Measurements from ENCODE around the gene SOX10.
"Not testable (repeated sequence)": the region's sequence is repeated elsewhere in the genome, so short reads cannot be mapped to it uniquely, and the experiment has no call there.

Gene SOX10

GRCh38 chr22:37965940-37966664, 18.3 kb downstream of the SOX10 start:
- no peak for DNase-seq (ENCODE audit: low read depth in 2 of 3, low spot score in 2 of 3)

DNA sequence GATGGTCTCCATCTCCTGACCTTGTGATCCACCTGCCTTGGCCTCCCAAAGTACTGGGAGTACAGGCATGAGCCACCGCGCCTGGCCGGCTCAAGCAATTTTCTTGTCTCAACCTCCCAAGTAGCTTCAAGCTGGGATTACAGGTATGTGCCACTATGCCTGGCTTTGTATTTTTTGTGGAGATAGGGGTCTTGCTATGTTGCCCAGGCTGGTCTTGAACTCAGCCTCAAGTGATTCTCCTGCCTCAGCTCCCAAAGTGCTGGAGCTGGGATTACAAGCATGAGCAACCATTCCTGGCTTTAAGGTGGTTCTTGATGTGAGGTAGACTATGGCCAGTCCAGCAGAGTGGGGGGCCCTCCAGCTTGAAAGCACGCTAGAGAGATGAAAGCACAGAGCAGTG, 23.3 kb downstream of the SOX10 start:
- DNase-seq (ENCODE audit: low read depth in 2 of 3, low spot score in 2 of 3), result no peak

- no peak for DNase-seq (ENCODE audit: low read depth in 2 of 3, low spot score in 2 of 3)
Observed at GRCh38 chr22:37959231-37959825, 25.0 kb downstream of the SOX10 start.

DNA sequence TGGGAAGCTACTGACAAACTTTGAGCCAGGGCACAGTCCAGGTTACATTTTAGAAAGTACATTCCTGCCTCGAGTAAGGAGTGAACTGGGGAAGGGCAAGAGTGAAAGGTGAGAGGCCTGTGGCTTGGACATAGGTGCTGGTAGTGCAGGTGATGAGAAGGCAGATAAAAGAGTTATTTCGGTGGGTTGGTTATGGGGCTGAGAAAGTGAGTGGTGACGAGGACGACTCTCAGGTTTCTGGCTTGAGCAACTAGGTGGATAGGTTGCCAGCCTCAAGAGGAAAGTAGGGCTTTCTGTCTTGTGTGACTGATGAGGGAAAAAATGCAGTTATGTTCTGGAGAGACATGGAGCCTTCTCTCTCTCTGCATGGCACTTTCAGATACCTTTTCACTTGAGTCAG, 27.1 kb downstream of the SOX10 start:
- DNase-seq (ENCODE audit: low read depth in 2 of 3, low spot score in 2 of 3), result no peak

DNA sequence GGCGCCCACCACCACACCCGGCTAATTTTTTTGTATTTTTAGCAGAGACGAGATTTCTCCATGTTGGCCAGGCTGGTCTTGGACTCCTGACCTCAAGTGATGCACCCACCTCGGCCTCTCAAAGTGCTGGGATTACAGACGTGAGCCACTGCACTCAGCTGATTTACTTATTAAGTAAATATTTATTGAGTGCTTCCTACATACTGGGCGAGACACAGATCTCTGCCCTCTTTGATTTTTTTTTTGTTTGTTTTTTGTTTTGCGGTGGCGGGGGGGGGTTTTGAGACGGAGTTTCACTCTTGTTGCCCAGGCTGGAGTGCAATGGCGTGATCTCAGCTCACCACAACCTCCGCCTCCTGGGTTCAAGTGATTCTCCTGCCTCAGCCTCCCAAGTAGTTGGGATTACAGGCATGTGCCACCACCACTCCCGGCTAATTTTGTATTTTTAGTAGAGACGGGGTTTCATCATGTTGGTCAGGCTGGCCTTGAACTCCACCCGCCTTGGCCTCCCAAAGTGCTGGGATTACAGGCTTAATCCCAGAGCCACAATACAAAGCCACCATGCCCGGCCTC, 28.4 kb downstream of the SOX10 start:
- not testable (repeated sequence) for DNase-seq (ENCODE audit: low read depth in 2 of 3, low spot score in 2 of 3)

GRCh38 chr22:37954686-37955085, 29.7 kb downstream of the SOX10 start:
- DNase-seq (ENCODE audit: low read depth in 2 of 3, low spot score in 2 of 3), result no peak

- peak; percentile 84 to 96 (median 88) for DNase-seq (ENCODE audit: low read depth in 2 of 3, low spot score in 2 of 3)
Observed at GRCh38 chr22:37953437-37954179, 30.7 kb downstream of the SOX10 start, which contains the start of the genes C22orf23 and POLR2F. C22orf23 (minus strand) TSS chr22:37953601; CDS start chr22:37953149, 452 bp downstream. POLR2F (plus strand) TSS chr22:37953699; CDS start chr22:37953788, 89 bp downstream.

DNA sequence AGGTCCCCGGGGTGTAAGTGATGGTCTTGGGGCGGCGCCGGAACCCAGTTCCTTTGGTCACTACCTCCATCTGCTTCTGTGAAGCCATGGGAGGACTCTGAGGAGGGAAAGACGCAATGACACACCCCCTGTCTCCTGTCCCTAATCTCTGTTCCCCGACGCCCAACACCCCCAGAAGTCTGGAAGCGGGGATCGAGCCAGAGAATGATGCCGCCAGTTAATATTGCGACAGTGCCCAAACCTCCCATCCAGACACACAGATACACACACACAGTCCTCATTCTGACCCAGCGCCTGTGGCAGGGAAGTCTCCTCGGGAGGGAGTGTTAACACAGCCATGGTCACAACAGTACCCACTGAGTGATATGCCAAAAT, 31.3 kb downstream of the SOX10 start:
- DNase-seq (ENCODE audit: low read depth in 2 of 3, low spot score in 2 of 3), result no peak

DNA sequence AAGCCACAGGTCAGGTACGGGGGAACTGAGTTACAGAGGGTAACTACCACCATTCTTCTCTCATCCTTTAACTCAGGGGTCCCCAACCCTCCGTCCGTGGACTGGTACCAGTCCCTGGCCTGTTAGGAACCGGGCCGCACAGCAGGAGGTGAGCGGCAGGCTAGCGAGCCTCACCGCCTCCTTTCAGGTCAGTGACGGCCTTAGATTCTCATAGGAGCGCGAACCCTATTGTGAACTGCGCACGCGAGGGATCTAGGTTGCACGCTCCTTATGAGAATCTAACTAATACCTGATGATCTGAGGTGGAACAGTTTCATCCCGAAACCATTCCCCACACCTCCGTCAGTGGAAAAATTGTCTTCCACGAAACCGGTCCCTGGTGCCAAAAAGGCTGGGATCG, 31.7 kb downstream of the SOX10 start:
- DNase-seq (ENCODE audit: low read depth in 2 of 3, low spot score in 2 of 3), result not testable (repeated sequence)

DNA sequence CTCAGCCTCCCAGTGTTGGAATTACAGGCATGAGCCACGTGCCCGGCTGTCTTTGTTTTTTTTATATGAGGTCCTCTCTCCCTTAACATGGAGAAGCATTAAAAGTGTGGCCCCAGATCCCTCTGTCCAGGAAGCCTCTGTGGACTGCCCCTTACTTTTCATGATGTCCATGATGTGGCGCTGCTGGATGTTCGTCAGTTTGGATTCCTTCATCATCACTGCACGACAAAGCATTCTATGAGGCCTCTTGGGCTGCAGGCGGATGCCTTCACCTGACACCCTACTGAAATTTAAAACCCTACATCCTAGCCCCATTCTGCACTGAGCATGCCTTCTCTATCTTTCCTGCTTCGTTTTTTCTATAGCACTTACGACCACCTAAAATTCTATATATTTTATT, 33.0 kb downstream of the SOX10 start:
- no peak for DNase-seq (ENCODE audit: low read depth in 2 of 3, low spot score in 2 of 3)

DNA sequence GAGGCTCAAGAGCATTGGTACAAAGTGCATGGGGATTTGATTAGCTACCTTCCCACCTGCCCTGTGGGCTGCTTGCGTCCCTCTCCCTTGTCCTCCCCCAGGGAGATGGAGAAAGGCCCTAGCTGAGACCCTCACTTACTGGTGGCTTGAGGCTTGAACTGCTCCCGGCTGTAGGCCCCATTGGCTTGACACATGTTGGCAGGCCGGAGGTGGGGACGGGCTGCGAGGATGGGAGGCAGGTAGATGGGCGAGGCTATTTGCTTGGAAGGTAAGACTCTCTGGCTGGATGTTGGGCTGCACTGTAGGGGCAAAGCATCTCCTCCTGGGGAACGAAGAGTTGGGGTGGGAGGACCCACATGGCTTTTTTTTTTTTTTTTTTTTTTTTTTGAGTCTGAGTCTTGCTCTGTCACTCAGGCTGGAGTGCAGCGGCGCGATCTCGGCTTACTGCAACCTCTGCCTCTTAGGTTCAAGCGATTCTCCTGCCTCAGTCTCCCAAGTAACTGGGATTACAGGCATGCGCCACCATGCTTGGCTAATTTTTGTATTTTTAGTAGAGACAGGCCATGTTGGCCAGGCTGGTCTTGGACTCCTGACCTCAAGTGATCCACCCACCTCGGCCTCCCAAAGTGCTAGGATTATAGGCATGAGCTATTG, 37.1 kb downstream of the SOX10 start:
- not testable (repeated sequence) for DNase-seq (ENCODE audit: low read depth in 2 of 3, low spot score in 2 of 3)

DNA sequence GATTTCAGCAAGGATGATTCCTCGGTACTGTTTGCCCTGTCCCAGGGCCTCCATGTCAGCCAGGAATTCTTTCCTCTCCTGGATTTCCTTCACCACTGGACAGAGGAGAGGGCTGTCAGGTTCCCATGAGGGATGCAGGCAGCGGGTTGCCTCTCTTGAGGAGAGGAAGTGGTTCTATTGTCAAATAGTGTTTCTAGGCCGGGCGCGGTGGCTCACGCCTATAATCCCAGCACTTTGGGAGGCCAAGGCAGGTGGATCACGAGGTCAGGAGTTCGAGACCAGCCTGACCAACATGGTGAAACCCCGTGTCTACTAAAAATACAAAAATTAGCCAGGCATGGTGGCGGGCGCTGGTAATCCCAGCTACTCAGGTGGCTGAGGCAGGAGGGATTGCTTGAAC, 39.9 kb downstream of the SOX10 start:
- not testable (repeated sequence) for DNase-seq (ENCODE audit: low read depth in 2 of 3, low spot score in 2 of 3)

GRCh38 chr22:37943825-37944198, 40.5 kb downstream of the SOX10 start:
- no peak for DNase-seq (ENCODE audit: low read depth in 2 of 3, low spot score in 2 of 3)

DNA sequence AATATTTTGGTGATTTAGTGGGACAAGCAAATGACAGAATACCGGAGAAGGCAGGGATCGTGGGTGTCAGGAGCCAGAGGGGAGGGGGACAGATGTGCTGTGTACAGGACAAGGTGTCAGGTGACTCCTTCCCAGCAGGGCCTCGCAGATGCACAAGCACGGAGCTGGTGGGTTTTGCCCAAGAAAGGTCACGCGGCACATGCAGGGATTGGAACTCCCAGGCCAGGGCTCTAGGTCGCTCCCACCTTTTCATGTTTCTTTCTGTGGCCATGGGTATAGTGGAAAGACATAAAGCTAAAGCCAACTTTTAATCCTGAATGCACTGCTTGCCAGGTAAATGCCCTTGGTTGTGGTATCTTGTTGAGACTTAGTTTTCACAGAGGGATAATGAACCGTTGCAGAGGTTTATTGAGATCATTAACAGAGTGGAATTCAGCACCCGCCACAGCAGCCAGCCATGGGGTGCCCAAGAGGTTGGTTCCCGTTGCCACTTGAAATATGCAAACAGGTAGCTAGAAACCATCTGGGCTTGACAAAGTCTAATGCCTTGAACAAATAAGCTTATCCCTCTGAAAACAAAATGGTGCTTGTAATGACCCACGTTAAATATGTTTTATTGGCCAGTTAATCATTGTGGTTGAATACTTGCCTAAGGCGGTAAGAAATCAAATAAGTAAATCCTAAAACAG, 41.1 kb downstream of the SOX10 start:
- no peak for DNase-seq (ENCODE audit: low read depth in 2 of 3, low spot score in 2 of 3)

DNA sequence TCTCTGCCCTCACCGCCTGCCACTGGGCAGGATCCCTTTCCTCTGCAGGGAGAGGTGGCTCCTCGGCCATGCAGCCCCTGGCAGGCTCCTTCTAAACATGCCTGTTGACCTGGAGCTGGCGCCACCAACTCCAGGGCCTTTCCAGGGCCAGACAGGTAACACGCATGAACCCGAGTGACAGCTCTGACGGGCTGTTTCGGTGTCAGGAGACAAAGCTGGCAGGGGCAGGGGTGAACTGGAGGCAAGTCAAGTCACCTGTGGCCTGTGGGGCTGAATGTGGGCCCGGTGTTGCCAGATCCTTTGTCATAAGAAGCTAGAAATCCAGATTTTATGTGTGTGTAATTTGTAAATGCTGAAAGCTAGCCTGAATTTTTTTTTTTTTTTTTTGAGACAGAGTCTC, 42.2 kb downstream of the SOX10 start:
- DNase-seq (ENCODE audit: low read depth in 2 of 3, low spot score in 2 of 3), result no peak

GRCh38 chr22:37940698-37941376, 43.5 kb downstream of the SOX10 start:
- no peak for DNase-seq (ENCODE audit: low read depth in 2 of 3, low spot score in 2 of 3)

GRCh38 chr22:37933711-37934376, 50.5 kb downstream of the SOX10 start:
- DNase-seq (ENCODE audit: low read depth in 2 of 3, low spot score in 2 of 3), result peak; percentile 63 to 71 (median 70)

DNA sequence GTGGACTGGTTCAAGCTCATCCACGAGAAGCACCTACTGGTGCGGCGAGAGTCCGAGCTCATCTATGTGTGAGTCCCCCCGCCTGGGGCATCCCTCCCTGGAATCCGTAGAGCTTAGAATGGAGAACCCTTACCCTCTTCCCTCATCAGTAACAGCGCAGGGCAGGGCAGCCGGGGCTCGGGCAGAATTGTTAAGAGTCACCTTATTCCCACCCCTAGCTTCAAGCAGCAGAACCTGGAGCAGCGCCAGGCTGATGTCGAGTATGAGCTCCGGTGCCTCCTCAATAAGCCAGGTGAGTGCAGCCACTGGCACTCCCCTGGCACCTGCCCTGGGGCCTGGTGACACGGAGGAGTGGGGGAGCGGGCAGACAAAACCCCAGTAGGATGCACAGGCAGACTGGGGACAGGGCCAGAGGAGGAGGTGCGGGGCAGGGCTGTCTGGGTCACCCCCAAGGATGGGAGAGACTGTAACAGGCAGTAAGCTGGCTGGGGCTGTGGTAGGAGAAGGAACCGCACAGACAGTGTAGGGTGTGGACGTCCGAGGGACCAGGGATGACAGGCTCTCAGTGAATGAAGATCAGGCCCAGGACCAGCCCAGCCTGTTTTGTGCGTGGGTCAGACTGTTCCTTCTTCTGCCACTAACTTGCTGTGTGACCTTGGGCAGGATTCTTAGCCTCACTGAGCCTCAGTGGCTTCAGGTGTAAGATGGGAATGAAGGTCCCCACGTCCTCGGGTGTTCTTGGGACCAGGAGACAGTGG, 51.4 kb downstream of the SOX10 start:
- no peak for DNase-seq (ENCODE audit: low read depth in 2 of 3, low spot score in 2 of 3)

DNA sequence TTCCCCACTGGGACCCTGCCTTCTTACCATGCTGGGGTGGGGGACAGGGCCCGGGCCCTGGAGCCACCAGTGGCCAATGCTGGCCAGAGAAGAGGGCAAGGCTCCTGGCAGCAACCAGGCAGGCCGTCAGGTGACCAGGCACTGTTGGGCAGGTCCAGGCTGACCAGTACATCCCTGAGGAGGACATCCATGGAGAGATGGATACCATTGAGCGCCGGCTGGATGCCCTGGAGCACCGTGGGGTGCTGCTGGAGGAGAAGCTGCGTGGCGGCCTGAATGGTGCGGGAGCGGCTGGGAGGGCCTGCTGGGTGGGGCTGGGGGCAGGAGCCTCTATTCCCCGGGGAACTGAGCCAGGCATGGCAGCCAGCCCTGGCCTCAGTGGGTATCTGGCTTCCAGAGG, 52.0 kb downstream of the SOX10 start:
- no peak for DNase-seq (ENCODE audit: low read depth in 2 of 3, low spot score in 2 of 3)
